GM12801 (cell line): Measurements from ENCODE around the gene PADI2.

Experiments used
- CTCF ChIP-seq: IDR thresholded peaks from one replicate; pipeline ENCODE4 v1.5.1; 2011; ENCODE audit warnings: control low read depth; ENCODE audit not compliant: insufficient read length; ENCODE audit errors: extremely low read depth

PADI2 gene

GRCh38 chr1:17027900-17028299 is 91.4 kb downstream of the PADI2 start:
- TF ChIP-seq CTCF = no peak

GRCh38 chr1:17027403-17027802 is 91.8 kb downstream of the PADI2 start:
- TF ChIP-seq CTCF = no peak

- no peak for TF ChIP-seq CTCF
These were observed 94.5 kb downstream of the PADI2 start for GRCh38 chr1:17024721-17025120.

GRCh38 chr1:17023573-17023972 is 95.7 kb downstream of the PADI2 start:
- no peak for TF ChIP-seq CTCF

GRCh38 chr1:17023102-17023501 is 96.1 kb downstream of the PADI2 start:
- TF ChIP-seq CTCF = no peak

GRCh38 chr1:17021896-17022295 is 97.4 kb downstream of the PADI2 start:
- no peak for TF ChIP-seq CTCF

- no peak for TF ChIP-seq CTCF
These were observed 98.7 kb downstream of the PADI2 start for GRCh38 chr1:17020502-17020901.

- TF ChIP-seq CTCF = no peak
These were observed 100.4 kb downstream of the PADI2 start for GRCh38 chr1:17018849-17019248.
